Endothelial cell of umbilical vein (primary cell): ENCODE data around the gene L3MBTL4. TPM values are rescaled to one million over a fixed set of nuclear protein-coding genes. Genes with fewer than 3 reads are reported as not detected.

ENCODE experiments used
- BruUV-seq: library from RNA; stranded (reverse); fragments of 400-500 nt; replicated peaks from 2 replicates; lab custom pipeline; 2021; lab: Mats Ljungman, UMichigan
- CTCF ChIA-PET: fragments of 300-600, 350-600 bp; sonication (Branson Sonifier 250); formaldehyde crosslinking; loops from one replicate; lab custom pipeline; 2021; ENCODE audit warnings: antibody characterized with exemption, inconsistent platforms; lab: Charles Lee
- POLR2A ChIA-PET: fragments of 300-600, 350-600 bp; sonication (Branson Sonifier 250); formaldehyde crosslinking; loops from one replicate; lab custom pipeline; 2021; ENCODE audit warnings: antibody characterized with exemption, inconsistent platforms; lab: Charles Lee
- DNase-seq: peaks from one replicate; pipeline ENCODE4 v3.0.0-alpha.2; 2011; ENCODE audit warnings: low read depth, low spot score
- FAIRE-seq: peaks from 2 replicates; lab custom pipeline; 2011; peaks lifted over from hg19 to GRCh38; lab: Jason Lieb, UNC
- H2AFZ ChIP-seq: 2 replicates; pipeline ENCODE4 v1.6.0; 2012; ENCODE audit warnings: low read depth, low read length, control low read depth, inconsistent platforms
- H3K27ac ChIP-seq: 2 replicates; pipeline ENCODE4 v1.5.1; 2011; ENCODE audit warnings: low read depth, mild to moderate bottlenecking, control low read depth, low read length, moderate library complexity; ENCODE audit not compliant: insufficient read depth
- H3K27me3 ChIP-seq, 2 experiments: 2 replicates each; pipeline versions ENCODE4 v1.6.0 to v1.6.1; 2011; ENCODE audit warnings: low read length in 2 of 2, mixed read lengths in 1 of 2; ENCODE audit not compliant: control insufficient read depth in 2 of 2, insufficient read depth in 2 of 2
- H3K36me3 ChIP-seq, 2 experiments: 2 replicates in 1 of 2; 3 replicates in 1 of 2; pipeline ENCODE4 v1.5.1; 2011; ENCODE audit warnings: low read length in 2 of 2, mild to moderate bottlenecking in 1 of 2, moderate library complexity in 1 of 2; ENCODE audit not compliant: control insufficient read depth in 2 of 2, insufficient read depth in 2 of 2; ENCODE audit errors: extremely low read depth in 1 of 2
- H3K4me1 ChIP-seq: 3 replicates; pipeline ENCODE4 v1.5.1; 2011; ENCODE audit warnings: mild to moderate bottlenecking, low read length; ENCODE audit not compliant: control insufficient read depth, insufficient read depth; ENCODE audit errors: extremely low read depth
- H3K4me2 ChIP-seq: 2 replicates; pipeline ENCODE4 v1.6.1; 2011; ENCODE audit warnings: low read length, control low read depth, mixed read lengths; ENCODE audit not compliant: insufficient read depth
- H3K4me3 ChIP-seq, 3 experiments: fragments of 200-600 bp in 1 of 3; sonication (generic), shearing (Covaris generic) in 1 of 3; replicated peaks in 1 of 3; 2 replicates each; pipeline ENCODE4 v1.5.1; 2011 to 2016; ENCODE audit warnings: control low read depth in 3 of 3, low read length in 3 of 3, mild to moderate bottlenecking in 2 of 3, inconsistent platforms in 1 of 3, low read depth in 1 of 3, moderate library complexity in 1 of 3; ENCODE audit not compliant: insufficient read depth in 1 of 3
- H3K79me2 ChIP-seq: 2 replicates; pipeline ENCODE4 v1.6.0; 2012; ENCODE audit warnings: low read length, inconsistent platforms; ENCODE audit not compliant: control insufficient read depth, insufficient read depth
- H3K9ac ChIP-seq: replicated peaks from 2 replicates; pipeline ENCODE3; 2011; ENCODE audit warnings: low read length, control low read depth; ENCODE audit not compliant: insufficient read depth; ENCODE audit errors: extremely low read depth
- H3K9me1 ChIP-seq: replicated peaks from 3 replicates; pipeline ENCODE4 v1.6.0; 2011; ENCODE audit warnings: mild to moderate bottlenecking, low read length; ENCODE audit not compliant: control insufficient read depth, insufficient read depth; ENCODE audit errors: extremely low read depth
- H3K9me3 ChIP-seq: replicated peaks from 2 replicates; pipeline ENCODE4 v1.5.1; 2012; ENCODE audit warnings: low read length, inconsistent platforms; ENCODE audit not compliant: control insufficient read depth, insufficient read depth
- H4K20me1 ChIP-seq: replicated peaks from 2 replicates; pipeline ENCODE3; 2011; ENCODE audit warnings: mild to moderate bottlenecking, low read length; ENCODE audit not compliant: control insufficient read depth, insufficient read depth; ENCODE audit errors: extremely low read depth
- CTCF ChIP-seq, 2 donors: IDR thresholded peaks; 1 replicate in 1 of 2; 2 replicates in 1 of 2; pipeline ENCODE4 v1.5.1; 2011; ENCODE audit warnings: low read length in 2 of 2, mild to moderate bottlenecking in 2 of 2, moderate library complexity in 2 of 2, control low read depth in 1 of 2, inconsistent platforms in 1 of 2, low read depth in 1 of 2; ENCODE audit not compliant: insufficient read depth in 1 of 2; ENCODE audit errors: extremely low read depth in 1 of 2
- EZH2 ChIP-seq: IDR thresholded peaks from 2 replicates; pipeline ENCODE4 v1.6.1; 2012; ENCODE audit warnings: borderline replicate concordance, low read depth, mild to moderate bottlenecking, moderate library complexity, low read length, inconsistent platforms; ENCODE audit not compliant: severe bottlenecking
- FOS ChIP-seq: IDR thresholded peaks from 2 replicates; pipeline ENCODE4 v1.6.1; 2011; ENCODE audit warnings: mild to moderate bottlenecking, low read length, moderate library complexity, borderline replicate concordance; ENCODE audit not compliant: insufficient read depth
- GATA2 ChIP-seq: IDR thresholded peaks from 2 replicates; pipeline ENCODE4 v1.7.0; 2011; ENCODE audit warnings: low read depth, mild to moderate bottlenecking, moderate library complexity, mixed read lengths, low read length; ENCODE audit not compliant: insufficient read length, insufficient read depth
- JUN ChIP-seq: IDR thresholded peaks from 2 replicates; pipeline ENCODE4 v1.6.1; 2011; ENCODE audit warnings: borderline replicate concordance, low read depth; ENCODE audit not compliant: insufficient read length, insufficient read depth
- MAX ChIP-seq: IDR thresholded peaks from 2 replicates; pipeline ENCODE4 v1.6.1; 2011; ENCODE audit not compliant: insufficient read depth, insufficient read length
- POLR2AphosphoS5 ChIP-seq: IDR thresholded peaks from 2 replicates; pipeline ENCODE4 v1.6.1; 2012; ENCODE audit warnings: low read depth, mild to moderate bottlenecking, control low read depth, low read length, moderate library complexity; ENCODE audit not compliant: insufficient read depth
- dilution Hi-C: fragments of 300-500 bp; cut with MboI; formaldehyde crosslinking; loops from one replicate; pipeline ENCODE4 v1.15.0; 2019; ENCODE audit warnings: low sequenced_read_pairs; ENCODE audit not compliant: extremely low pct_ligation_motif_present
- intact Hi-C: fragments of 100-400 bp; cut with micrococcal nuclease; formaldehyde crosslinking; loops from one replicate; pipeline ENCODE4 v1.10.0; 2022
- polyA plus RNA-seq, 4 experiments: library from polyadenylated mRNA; depleted of rRNA in 3 of 4; stranded (reverse) in 3 of 4; unstranded in 1 of 4; fragments of >200 nt; gene quantifications; 2 replicates each; pipeline versions ENCODE4 v1.2.1 to v1.2.3, GENCODE V29; 2011 to 2012; ENCODE audit warnings: missing spikeins in 1 of 4
- total RNA-seq: library from RNA; stranded (reverse); gene quantifications from 2 replicates; pipeline ENCODE4 v1.2.3, GENCODE V29; 2021

L3MBTL4 gene
- total and polyA plus RNA-seq, 2 donors (not counting 3 experiments of a cell fraction or from before 2014, with no cell fraction given), result 0.80 TPM; not detected in 1

DNA sequence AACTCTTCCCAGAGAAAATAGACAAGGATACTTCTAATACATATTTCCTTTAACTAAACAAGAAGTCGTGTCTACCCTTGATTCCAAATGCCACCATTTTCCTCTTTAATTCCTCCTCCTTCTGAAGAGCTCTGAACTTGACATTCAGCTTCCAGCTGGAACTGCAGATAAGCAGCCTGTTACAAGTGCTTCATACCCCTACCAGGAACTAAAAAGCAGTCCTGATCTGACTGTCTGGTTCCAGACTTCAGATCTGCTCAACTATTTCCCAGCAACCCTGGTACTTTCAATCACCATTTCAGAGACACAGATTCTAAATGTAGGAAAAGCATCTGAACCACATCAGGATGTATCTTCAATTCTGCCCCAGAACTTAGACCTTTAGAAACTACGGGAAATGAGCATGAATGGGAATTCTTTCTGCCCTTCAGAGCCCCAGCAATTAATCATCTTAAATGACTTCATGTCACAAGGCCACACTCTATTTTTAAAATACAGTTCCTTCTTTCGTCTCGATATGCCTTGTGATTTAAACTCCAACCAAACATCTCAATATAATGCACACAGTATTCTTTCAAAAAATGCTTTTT lies 159.5 kb downstream of the L3MBTL4 start:
- Histone ChIP-seq H2AFZ (no peak overlapping the region), H4K20me1 (no peaks in the 10 kb centered on the region), H3K9ac (no peak overlapping the region), H3K4me3 (no peak overlapping the region), H3K36me3 (no peaks in the 10 kb centered on the region), H3K4me1 (no peaks in the 10 kb centered on the region), H3K79me2 (no peaks in the 10 kb centered on the region), H3K4me2 (no peak overlapping the region), H3K27me3 (no peaks in the 10 kb centered on the region), H3K27ac (no peak overlapping the region), H3K9me1 (no peaks in the 10 kb centered on the region), H3K9me3 (no peaks in the 10 kb centered on the region)
- FAIRE-seq (no peak), DNase-seq (no peak)
- POLR2A ChIA-PET, result no interaction called here
- dilution Hi-C loops (no loop called here), intact Hi-C loops (no loop called here)
- no TSS peak for BruUV-seq
- CTCF ChIA-PET, result no interaction called here
- TF ChIP-seq POLR2AphosphoS5 (no peak), JUN (no peak), GATA2 (no peak), EZH2 (no peak), CTCF (IDR thresholded peaks at IDR 0.05; ENCODE audit: extremely low read depth in 1 of 2, insufficient read depth in 1 of 2, low read depth in 1 of 2, low read length in 2 of 2) (no peak), FOS (no peak), MAX (no peak)
